ENCODE measurements around the gene DEFB128. TPM values are rescaled to one million over a fixed set of nuclear protein-coding genes. Genes with fewer than 3 reads are reported as not detected.

DEFB128 gene
- total and polyA plus RNA-seq, 4 donors, result not detected

- Histone ChIP-seq H3K36me3 (ENCODE audit: control insufficient read depth in 4 of 4, insufficient read depth in 3 of 4, low read depth in 1 of 4, low read length in 3 of 4) (no peaks in the 10 kb centered on the region), H3K27ac (ENCODE audit: low read depth in 1 of 2, low read length in 2 of 2) (no peak overlapping the region), H3K27me3 (ENCODE audit: control insufficient read depth in 4 of 4, insufficient read depth in 4 of 4, low read length in 3 of 4) (peaks cover 0 to 2% (median 0%) of the 10 kb centered on the region in 4 donors), H3K4me3 (ENCODE audit: low read depth in 1 of 3, low read length in 3 of 3) (no peak overlapping the region), H3K9me3 (ENCODE audit: control insufficient read depth in 4 of 4, low read length in 3 of 4) (no peaks in the 10 kb centered on the region), H3K4me1 (ENCODE audit: control insufficient read depth in 4 of 4, insufficient read depth in 4 of 4, low read length in 3 of 4) (no peaks in the 10 kb centered on the region), H3K9ac (ENCODE audit: low read depth in 1 of 2, low read length in 2 of 2) (no peak overlapping the region)
- DNase-seq (ENCODE audit: low spot score), result no peak
- TF ChIP-seq FOXA1 (IDR thresholded peaks at IDR 0.05) (no peak), RAD21 (IDR thresholded peaks at IDR 0.05) (peak; percentile 56 to 64), CTCF (IDR thresholded peaks at IDR 0.05; ENCODE audit: low read depth, low read length, missing input control) (peak; percentile 15), YY1 (IDR thresholded peaks at IDR 0.05) (no peak), HNF4A (conservative IDR thresholded peaks at IDR 0.05) (no peak), FOXA2 (IDR thresholded peaks at IDR 0.05) (no peak), GABPA (IDR thresholded peaks at IDR 0.05 in 1 of 2, conservative IDR thresholded peaks at IDR 0.05 in 1 of 2) (no peak), TAF1 (conservative IDR thresholded peaks at IDR 0.05) (no peak), ZBTB33 (IDR thresholded peaks at IDR 0.05) (no peak)
- WGBS, result 0% methylated on average over 1 of the region's 1 CpG
Measured at GRCh38 chr20:219290-220115, 30.0 kb upstream of the DEFB128 start.

GRCh38 chr20:217266-217665 is 27.8 kb upstream of the DEFB128 start:
- no peak overlapping the region for H3K4me3 ChIP-seq (ENCODE audit: low read depth in 1 of 3, low read length in 3 of 3)
- H3K9ac ChIP-seq (ENCODE audit: low read depth in 1 of 2, low read length in 2 of 2), result no peak overlapping the region
- H3K27me3 ChIP-seq (ENCODE audit: control insufficient read depth in 4 of 4, insufficient read depth in 4 of 4, low read length in 3 of 4), result peaks cover 0 to 2% (median 0%) of the 10 kb centered on the region in 4 donors
- DNase-seq (ENCODE audit: low spot score), result no peak
- WGBS, result 77% methylated on average over 1 of the region's 1 CpG
- no peak overlapping the region for H3K27ac ChIP-seq (ENCODE audit: low read depth in 1 of 2, low read length in 2 of 2)
- no peaks in the 10 kb centered on the region for H3K36me3 ChIP-seq (ENCODE audit: control insufficient read depth in 4 of 4, insufficient read depth in 3 of 4, low read depth in 1 of 4, low read length in 3 of 4)
- H3K4me1 ChIP-seq (ENCODE audit: control insufficient read depth in 4 of 4, insufficient read depth in 4 of 4, low read length in 3 of 4), result no peaks in the 10 kb centered on the region
- H3K9me3 ChIP-seq (ENCODE audit: control insufficient read depth in 4 of 4, low read length in 3 of 4), result no peaks in the 10 kb centered on the region
- TF ChIP-seq ZBTB33 (IDR thresholded peaks at IDR 0.05) (no peak), FOXA1 (IDR thresholded peaks at IDR 0.05) (no peak), CTCF (IDR thresholded peaks at IDR 0.05; ENCODE audit: low read depth, low read length, missing input control) (no peak), HNF4A (conservative IDR thresholded peaks at IDR 0.05) (no peak), RXRA (IDR thresholded peaks at IDR 0.05) (no peak), ATF3 (IDR thresholded peaks at IDR 0.05) (no peak), MAX (IDR thresholded peaks at IDR 0.05) (no peak), GABPA (IDR thresholded peaks at IDR 0.05 in 1 of 2, conservative IDR thresholded peaks at IDR 0.05 in 1 of 2) (no peak), RAD21 (IDR thresholded peaks at IDR 0.05) (no peak), NR2F2 (IDR thresholded peaks at IDR 0.05) (no peak), TAF1 (conservative IDR thresholded peaks at IDR 0.05) (no peak), JUND (IDR thresholded peaks at IDR 0.05) (no peak), FOXA2 (IDR thresholded peaks at IDR 0.05) (no peak), HNF4G (IDR thresholded peaks at IDR 0.05) (no peak), YY1 (IDR thresholded peaks at IDR 0.05) (no peak), REST (IDR thresholded peaks at IDR 0.05) (no peak)
